C4-2B (cell line): ENCODE measurements around the gene UTS2B.

Source experiments
- H3K27ac ChIP-seq: fragments of 450-650 bp; 2 replicates; pipeline ENCODE4 v1.5.1; 2017
- ZFX ChIP-seq: fragments of 450-650 bp; IDR thresholded peaks from 2 replicates; pipeline ENCODE4 v1.6.1; 2017
- TF ChIP-seq, protein P1 (sequence below): fragments of 450-650 bp; conservative IDR thresholded peaks from 2 replicates; pipeline ENCODE4 v1.5.1; 2017; ENCODE audit warnings: mild to moderate bottlenecking

Gene UTS2B

GRCh38 chr3:191361456-191361855, 31.1 kb upstream of the UTS2B start:
- no peak overlapping the region for H3K27ac ChIP-seq
- TF ChIP-seq, protein P1, sequence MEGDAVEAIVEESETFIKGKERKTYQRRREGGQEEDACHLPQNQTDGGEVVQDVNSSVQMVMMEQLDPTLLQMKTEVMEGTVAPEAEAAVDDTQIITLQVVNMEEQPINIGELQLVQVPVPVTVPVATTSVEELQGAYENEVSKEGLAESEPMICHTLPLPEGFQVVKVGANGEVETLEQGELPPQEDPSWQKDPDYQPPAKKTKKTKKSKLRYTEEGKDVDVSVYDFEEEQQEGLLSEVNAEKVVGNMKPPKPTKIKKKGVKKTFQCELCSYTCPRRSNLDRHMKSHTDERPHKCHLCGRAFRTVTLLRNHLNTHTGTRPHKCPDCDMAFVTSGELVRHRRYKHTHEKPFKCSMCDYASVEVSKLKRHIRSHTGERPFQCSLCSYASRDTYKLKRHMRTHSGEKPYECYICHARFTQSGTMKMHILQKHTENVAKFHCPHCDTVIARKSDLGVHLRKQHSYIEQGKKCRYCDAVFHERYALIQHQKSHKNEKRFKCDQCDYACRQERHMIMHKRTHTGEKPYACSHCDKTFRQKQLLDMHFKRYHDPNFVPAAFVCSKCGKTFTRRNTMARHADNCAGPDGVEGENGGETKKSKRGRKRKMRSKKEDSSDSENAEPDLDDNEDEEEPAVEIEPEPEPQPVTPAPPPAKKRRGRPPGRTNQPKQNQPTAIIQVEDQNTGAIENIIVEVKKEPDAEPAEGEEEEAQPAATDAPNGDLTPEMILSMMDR, result no peak
- TF ChIP-seq ZFX, result no peak

GRCh38 chr3:191360620-191361019, 30.3 kb upstream of the UTS2B start:
- TF ChIP-seq ZFX, result no peak
- TF ChIP-seq, protein P1, result no peak
- H3K27ac ChIP-seq, result no peak overlapping the region

GRCh38 chr3:191358929-191359328, 28.6 kb upstream of the UTS2B start:
- TF ChIP-seq, protein P1, result no peak
- TF ChIP-seq ZFX, result no peak
- H3K27ac ChIP-seq, result no peak overlapping the region

DNA sequence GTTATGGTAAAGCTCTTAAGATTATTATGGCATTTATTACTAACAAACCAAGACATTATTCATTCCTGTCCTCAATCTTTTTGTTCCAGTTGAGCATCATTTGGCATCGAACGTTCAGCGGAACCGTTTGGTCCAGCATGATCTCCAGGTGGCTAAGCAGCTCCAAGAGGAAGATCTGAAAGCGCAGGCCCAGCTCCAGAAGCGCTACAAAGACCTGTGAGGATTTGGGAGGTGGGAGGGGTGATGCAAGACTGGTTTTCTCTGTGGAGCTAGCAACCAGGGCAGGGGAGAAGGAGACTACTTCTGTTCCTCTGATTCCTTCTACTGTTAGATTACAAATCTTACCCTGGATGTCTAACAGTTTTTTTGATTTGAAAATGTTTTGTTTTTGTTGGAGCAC, 27.6 kb upstream of the UTS2B start:
- TF ChIP-seq, protein P1, result no peak
- TF ChIP-seq ZFX, result no peak
- no peak overlapping the region for H3K27ac ChIP-seq

DNA sequence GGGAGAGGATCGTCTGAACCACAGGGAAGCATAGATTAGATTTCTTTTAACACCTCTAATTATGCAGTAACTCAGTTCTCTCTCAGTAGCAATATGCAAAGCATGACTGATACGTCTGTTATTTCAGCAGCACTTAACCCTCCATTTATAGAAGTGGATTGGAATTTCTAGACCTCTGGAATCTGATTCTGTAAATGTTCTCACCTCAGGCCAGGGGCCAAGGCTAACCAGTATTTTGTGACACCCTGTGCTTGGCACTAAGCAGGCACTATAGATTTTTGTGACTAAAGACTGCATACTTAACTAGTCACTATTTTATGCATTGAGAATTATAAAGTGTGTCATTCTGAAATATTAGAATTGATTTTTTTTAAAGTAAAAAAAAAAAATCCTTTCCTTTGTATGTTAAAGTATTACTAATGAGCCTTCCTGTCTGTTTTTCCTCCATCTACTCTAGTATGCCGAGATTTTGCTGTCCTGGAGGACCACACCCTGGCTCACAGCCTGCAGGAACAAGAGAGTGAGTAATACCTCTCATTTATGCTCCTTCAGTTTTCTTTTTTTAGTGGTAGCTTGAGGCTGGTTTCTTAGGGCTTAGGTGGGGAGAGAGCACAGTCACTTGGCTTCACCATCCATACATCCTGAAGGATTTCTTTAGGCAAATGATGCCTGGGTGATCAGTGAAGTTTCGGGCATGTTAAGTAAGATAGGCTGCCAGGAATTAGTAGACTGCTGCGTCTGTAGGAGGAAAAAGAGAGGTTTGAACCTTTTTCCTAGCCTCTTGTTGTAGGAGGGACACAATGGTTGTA, 26.5 kb upstream of the UTS2B start:
- TF ChIP-seq, protein P1, result no peak
- no peak for TF ChIP-seq ZFX
- H3K27ac ChIP-seq, result no peak overlapping the region

GRCh38 chr3:191355406-191355805, 25.1 kb upstream of the UTS2B start:
- TF ChIP-seq, protein P1, result no peak
- no peak for TF ChIP-seq ZFX
- no peak overlapping the region for H3K27ac ChIP-seq

- TF ChIP-seq ZFX, result no peak
- TF ChIP-seq, protein P1, result no peak
- no peak overlapping the region; the same call in 1 of the 2 replicates for H3K27ac ChIP-seq
Observed at GRCh38 chr3:191353022-191353777, 22.9 kb upstream of the UTS2B start.
